ENCODE results near the gene BARD1.

GRCh38 chr2:214781226-214781625, 28.3 kb downstream of the BARD1 start:
- TF ChIP-seq CTCF (IDR thresholded peaks at IDR 0.05 in 4 of 5, conservative IDR thresholded peaks at IDR 0.05 in 1 of 5) (no peak), POLR2A (IDR thresholded peaks at IDR 0.05) (no peak)

Measured in gastrocnemius medialis (tissue), 4 donors.